Dedifferentiated amniotic fluid mesenchymal stem cell (primary cell): ENCODE data around the gene BICD1.
"Not testable (repeated sequence)": the region's sequence is repeated elsewhere in the genome, so short reads cannot be mapped to it uniquely, and the experiment has no call there.

Source experiments
- DNase-seq: peaks from one replicate; pipeline ENCODE4 v3.0.0-alpha.2; 2016; ENCODE audit errors: extremely low spot score

The BICD1 gene

DNA sequence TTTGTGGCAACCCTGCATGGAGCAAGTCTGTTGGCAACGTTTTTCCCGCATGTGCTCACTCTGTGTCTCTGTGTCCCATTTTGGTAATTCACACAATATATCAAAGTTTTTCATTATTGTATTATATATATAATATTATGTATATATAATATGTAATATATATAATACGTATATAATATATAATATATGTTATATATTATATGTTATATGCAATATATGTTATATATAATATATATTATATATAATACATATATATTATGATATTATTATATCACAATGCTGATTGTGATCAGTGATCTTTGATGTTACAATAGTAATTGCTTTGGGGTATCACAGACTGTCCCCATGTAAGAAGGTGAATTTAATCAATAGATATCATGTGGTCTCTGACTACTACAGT, 84.8 kb downstream of the BICD1 start:
- no peak for DNase-seq

DNA sequence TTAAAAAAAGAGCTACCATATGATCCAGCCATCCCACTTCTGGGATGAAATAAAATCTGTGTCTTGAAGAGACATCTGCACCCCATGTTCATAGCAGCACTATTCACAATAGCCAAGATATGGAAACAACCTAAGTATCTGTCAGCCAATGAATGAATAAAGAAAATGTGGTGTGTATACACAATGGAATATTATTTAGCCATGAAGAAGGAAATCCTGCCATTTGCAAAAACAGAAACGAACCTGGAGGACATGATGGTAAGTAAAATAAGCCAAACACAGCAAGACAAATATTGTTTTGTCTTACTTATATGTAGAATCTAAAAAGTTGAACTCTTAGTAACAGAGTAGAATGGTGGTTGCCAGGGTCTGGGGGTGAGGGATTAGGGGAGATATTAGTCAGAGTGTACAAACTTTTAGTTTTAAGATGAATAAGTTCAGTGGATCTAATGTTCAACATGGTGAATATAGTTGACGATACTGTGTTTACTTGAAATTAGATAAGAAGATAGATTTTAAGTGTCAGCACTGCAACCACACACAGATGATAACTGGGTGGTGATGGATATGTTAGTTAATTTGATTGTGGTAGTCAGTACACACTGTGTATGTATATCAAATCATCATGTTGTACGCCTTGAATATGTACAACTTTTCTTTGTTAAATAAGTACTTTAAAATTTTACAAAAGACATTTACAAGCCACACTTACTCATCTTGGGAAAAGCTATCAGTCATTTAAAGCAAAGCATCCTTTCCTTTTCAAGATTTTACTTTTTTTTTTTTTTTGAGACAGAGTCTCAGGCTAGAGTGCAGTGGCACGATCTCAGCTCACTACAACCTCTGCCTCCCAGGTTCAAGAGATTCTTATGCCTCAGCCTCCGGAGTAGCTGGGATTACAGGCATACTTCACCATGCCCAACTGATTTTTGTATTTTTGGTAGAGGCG, 89.9 kb downstream of the BICD1 start:
- DNase-seq: no peak

DNA sequence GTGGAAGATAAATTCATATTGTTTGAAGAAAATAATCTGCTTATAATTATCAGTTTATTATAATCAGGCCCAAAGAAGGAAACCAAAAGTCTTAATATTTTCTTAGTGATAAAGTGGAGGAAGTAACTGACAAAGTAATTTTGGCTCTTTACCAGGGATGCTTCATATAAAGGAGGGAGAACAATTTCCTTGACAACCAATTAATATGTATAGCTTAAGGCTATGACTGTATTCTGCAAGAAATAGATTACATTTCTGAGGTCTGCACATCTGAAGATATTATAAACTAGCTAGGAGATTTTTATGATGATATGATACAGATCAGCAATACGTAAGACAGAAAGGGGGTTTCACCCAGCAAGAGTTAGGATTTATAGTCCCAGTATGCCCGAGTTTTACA, 90.8 kb downstream of the BICD1 start:
- DNase-seq: no peak

DNA sequence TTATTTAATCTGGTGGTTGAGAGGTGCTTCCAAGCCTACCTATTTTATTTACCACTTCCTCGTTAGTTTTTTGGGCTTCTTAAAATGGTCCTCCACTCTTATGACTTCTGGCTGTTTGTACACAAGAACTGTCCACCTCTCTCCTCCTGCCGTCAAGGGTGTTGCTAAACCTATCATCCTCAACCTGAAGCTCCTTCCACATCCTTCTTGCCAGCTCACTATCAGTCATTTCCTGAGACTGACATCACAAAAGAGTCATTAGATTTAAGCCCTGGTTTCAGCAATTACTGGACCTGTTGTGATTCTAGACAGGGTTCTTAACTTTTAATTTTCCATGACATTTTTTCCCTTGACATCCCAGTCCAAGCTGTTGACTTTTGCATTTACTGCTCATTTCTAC, 91.9 kb downstream of the BICD1 start:
- DNase-seq: no peak

DNA sequence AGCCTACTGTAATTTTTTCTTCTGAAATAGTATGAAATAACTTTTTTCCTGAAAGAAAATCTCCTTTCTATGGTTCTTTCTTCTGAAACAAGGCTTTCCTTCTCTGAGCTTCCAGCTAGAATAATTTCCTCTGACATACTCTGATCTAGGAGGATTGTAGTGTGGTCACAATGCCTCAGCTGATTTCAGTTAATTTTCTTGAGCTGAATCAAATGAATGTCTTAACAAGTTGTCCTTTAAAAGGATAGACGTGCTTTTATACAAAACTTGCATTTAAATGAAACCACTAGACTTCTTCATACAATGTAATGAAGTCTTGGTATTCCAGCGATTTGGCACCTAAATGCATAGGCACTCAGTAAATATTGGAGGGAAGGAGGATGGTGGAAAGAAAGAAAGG, 94.4 kb downstream of the BICD1 start:
- DNase-seq: no peak

DNA sequence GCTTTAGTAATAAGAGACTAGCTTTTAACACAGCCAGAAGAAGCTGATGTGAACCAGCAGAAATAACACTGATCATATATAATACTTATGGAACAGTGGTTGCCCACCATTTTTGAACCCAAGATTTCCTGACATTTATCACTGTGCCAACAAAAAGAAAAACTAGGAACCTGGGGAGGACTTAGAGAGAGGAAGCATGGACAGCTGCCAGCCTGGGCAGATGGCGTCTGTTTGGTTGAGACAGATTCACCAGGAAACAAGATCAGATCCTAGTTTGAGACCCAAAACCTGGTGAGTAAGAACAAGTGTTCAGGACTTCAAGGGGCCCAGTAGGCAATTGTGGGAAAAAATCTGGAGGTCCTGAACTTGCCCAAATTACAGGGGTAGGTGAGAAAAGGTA, 95.3 kb downstream of the BICD1 start:
- no peak for DNase-seq

DNA sequence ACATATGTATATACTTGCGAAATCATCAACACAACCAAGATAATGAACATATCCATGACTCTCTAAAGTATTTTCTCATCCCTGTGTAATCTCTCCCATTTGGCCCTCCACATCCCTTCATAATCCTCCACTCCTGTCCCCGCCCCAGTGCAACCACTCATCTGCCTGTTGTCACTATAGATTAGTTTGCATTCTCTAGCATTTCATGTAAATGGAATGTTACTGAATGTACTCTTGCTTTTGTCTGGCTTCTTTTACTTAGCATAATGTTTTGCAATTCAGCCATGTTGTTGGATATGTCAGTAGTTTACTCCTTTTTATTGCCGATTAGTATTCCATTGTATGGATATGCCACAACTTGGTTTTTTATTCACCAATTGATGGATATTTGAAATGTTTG, 99.1 kb downstream of the BICD1 start:
- no peak for DNase-seq

DNA sequence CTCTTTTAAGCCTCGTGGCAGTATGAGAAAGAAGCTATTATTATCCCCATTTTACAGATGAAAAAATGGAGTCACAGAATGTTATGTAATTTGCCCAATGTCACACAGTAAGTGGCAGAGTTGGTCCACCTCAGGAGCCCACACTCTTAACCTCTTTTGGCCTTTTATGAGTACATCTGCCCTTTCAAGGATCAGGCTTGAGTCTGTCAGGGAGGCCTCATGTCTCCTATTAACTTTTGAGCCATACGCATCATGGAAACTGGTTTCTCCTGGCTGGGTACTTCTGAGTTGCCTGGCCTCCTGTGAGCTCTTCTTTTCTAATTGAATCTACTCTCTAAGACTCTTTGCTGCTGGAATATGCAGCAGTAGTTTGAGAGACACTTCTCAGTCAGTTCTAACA, 101.7 kb downstream of the BICD1 start:
- no peak for DNase-seq

DNA sequence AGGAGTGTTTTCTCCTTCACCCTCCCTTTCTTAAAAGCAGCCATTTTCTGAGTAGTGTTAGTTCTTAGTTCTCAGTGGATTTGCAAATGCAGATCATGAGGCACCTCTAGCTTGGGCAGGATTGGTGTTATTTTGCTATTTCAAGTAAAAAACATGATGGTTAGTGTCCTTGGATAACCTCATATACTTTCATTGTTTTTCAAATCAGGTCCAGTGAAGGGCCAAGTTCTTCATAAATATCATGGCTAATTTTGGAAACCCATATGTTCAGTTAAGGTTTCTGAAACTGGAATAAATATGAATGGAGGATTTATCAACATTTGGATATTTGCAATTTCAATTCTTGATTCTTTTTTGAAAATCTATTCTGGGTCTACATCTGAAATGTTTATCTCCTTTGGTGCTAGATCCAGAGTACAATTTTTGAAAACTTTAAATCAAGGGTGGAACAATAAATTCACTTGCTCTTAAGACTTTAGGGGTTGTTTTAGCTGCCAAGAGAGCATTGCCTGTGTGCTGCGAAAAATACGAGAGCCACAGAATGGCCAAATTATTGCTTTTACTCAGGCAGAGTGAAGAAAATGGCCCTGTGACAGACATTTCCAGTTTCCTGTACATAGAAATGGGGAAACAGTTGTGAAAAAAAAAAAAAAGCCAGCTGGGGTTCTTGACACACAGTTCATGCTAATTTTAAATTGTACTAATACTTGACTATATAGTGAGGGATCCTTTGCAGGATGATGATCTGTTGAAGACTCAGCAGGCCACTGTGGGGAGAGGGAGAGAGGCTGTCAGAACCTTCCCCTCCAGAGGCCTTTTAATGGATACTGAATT, 104.6 kb downstream of the BICD1 start:
- DNase-seq: no peak

DNA sequence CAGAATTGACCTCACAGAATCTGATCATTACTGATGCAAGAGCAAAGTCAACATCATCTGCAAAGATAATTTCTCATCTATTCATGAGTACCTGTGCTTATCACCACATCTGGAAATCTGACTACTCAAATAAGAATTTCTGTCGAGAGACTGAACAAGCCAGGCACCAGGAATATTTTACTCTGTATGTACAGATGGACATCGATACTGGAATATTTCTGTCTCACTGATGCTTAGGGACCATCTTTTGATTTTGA, 105.2 kb downstream of the BICD1 start:
- no peak for DNase-seq

DNA sequence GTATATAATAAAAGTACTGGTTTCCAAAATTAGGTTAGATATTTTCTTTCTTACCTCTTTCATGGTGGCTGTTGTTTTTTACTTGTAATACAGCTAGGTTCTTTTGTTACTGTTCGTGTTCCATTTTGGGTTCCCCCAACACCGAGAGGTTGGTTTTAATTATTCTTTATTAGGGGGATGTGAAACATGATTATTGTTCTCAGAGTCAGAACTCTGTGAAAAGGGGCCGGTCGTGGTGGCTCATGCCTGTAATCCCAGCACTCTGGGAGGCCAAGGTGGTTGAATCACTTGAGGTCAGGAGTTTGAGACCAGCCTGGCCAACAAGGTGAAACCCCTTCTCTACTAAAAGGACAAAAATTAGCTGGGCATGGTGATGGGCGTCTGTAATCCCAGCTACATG, 108.1 kb downstream of the BICD1 start:
- DNase-seq: no peak

DNA sequence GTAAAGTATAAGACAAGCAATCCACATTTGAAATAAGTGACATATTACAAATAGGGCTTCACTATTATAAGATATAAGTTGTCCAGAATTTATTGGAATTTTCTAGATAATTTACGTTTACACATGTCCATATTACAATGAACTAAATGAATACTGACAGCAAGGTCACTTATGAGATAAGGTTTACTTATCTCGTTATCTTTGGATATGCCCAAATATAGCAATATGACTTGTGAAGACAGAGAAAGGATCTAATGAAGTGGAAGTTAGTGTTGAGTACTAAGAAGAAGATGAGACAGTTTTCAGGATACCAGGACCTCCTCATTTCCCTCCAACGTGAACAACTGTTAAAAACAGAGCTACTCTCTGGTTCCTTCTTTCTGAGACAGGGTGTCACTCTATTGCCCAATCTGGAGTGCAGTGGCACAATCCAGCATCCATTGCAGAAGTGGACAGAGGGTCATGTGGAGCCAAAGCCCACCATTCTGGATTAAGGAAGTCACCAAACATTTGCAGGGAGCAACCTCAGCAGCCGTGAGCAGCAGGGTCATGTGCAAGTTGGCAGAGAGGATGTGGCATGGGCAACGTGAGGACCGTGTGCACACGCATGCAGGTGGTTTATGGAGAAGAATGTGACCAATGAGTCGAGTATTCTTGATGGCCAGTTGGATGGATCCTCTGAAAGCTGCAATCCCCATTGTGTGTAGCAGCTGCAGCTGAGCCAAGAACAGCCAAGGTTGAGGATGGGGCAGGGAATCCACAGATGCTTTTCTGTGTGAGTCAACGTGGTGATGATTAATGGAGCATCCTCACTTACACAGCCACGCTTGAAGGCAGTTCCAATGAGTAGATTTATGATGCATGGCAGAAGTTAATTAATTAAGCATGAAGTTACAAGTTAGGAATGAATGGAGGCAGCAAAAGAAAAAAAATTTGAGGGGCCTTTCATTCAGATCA, 111.0 kb downstream of the BICD1 start:
- DNase-seq: peak; percentile 21

DNA sequence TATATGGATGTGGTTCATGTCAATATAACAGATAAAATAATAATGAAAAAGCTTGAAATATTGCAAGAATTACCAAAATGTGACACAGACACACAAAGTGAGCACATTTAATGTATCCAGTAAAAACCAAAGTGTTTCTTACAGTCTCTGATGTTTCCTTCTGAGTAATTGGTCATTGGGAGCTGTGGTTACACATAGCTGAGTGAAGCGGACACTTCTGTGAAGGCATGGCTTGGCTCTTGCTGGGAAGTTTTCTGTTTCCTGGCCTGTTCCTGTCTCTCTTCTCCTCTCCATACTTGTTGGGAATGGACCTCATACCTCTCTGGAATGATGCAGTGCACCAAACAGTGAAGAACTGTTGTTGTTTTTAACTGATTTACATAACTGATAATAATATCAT, 117.3 kb downstream of the BICD1 start:
- no peak for DNase-seq

DNA sequence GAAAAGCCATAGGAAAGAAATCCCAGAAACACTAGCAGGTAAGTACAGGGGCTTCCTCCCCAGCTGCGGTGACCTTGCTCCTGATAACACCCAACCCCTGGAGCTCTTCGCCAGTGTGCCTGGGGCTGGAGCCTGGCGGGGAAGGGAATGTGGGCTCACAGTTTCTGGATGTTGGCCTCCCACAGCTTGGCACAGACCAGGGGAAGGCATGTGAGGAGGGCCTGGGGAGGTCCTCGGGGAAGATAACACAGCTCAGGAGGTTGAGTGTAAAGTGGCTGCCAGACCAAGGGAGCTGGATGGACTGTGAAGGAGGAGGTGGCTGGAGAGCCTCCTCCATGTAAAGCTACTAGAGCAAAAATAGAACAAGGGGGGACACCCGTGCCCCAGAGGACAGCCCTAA, 120.1 kb downstream of the BICD1 start:
- DNase-seq: no peak

DNA sequence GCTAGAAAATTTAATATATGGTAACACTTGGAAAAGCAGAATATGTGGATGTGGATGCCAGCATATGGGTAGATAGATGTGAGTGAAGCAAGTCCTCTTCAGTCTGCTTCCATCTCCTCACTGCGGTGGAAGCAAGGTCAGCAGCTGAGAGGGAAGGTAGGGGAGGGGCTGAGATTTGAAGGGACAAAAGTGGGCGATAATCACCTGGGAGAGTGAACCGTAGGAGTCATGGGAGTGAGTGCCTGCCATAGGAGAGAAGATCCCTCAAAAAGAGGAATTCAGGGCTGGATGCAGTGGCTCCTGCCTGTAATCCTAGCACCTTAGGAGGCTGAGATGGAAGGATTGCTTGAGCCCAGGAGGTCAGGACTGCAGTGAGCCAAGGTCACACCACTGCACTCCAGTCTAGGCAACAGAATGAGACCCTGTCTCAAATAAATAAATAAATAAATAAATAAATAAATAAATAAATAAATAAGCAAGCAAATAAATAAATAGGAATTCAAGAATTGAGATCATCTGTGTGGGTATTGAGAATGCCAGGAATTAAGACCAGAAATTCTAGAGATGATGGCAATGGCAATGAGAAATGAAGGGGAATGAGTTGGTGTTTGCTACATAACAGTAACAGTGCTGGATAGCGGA, 123.4 kb downstream of the BICD1 start:
- no peak for DNase-seq

DNA sequence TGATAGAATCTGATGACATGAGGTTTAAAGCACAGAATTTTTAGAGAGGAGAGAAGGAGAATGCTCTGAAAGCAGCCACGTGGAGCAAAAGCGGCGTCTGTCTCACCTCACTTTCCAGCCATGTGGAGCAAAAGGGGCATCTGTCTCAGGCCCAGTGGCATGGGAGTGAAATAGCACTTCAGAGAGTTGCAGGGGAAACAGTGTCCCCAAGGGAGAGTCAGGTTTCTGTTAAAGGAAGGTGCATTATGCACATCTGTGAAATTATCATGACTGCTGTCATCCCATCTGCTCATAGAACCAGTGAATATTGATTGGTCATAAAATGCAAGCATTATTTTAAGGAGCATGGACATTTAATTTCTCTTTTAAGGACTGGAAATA, 124.0 kb downstream of the BICD1 start:
- DNase-seq: no peak

DNA sequence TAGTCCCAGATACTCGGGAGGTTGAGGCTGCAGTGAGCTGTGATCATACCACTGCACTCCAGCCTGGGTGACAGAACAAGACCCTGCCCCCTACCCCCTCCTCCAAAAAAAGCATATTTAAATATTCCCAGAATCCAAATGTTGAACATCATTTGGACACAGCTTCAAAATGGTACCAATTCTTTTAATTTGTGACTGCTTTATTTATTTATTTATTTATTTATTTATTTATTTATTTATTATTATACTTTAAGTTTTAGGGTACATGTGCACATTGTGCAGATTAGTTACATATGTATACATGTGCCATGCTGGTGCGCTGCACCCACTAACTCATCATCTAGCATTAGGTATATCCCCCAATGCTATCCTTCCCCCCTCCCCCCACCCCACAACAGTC, 124.7 kb downstream of the BICD1 start:
- not testable (repeated sequence) for DNase-seq

DNA sequence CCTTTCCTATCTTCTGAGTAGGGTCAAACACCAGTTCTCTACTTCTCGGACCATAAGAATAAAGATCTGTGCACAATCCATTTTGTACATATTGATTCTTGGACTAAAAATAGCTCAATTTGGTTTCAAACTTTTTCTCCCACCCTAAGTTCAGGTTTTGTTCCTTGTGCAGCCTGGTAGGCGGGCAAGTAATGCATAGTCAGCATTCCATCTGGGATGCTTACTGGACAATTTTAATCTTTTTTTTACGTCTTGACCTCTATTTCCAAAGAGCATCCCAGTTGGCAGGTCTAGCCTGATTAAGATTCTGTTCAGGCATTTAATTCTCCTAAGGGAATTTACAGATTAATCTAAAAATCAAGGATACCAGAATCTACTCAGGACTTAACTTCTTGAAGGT, 126.9 kb downstream of the BICD1 start:
- DNase-seq: no peak

DNA sequence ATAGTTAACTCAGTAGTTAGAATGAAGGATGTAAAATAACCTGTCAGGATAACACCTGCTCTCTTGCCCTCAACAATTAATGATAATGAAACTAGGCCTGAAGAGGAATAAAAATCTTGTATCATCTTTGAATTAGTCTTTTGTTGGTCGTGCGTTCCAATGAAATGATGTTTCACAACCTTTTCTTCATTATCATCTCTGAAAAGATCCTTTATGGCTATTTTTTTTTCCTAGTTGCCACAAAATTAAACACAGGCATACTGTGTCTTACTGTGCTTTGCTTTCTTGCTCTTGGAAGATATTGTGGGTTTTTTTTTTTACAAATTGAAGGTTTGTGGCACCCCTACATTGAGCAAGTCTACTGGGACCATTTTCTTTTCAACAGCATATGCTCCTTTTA, 128.6 kb downstream of the BICD1 start:
- no peak for DNase-seq

DNA sequence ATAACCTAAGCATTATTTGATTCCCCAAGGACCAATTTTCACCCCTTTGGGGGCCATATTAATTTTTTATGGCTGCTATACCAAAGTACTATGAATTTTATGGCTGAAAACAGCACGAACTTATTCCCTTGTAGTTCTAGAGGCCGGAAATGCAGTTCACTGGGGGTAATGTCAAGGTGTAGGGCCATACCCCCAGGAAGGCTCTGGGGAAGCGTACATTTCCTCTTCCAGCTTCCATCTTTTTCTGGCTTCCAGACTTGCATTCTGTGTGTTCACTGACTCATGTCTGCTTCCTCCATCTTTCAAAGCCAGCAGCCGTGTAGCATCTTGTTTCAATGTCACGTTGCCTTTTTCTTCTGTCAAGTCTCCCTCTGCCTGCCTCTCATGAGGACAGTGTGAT, 133.5 kb downstream of the BICD1 start:
- DNase-seq: no peak

DNA sequence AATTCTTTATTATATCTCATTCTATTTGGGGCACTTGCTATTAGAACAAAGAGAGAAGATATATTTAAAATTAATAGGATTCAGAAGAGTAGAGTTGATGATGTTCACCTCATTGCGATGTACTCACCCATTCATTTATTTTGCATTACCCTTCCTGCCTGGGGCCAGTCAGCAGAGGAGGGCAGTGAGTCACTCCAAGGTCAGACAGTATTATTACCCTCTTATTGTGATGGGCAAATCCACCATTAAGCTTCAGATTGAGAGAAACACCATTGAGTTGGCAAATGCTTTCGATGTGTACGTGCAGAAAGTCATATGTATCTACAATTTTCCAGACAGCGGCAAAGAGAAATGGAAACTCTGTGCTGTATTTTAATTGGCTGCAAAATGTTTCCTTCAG, 134.2 kb downstream of the BICD1 start:
- no peak for DNase-seq

DNA sequence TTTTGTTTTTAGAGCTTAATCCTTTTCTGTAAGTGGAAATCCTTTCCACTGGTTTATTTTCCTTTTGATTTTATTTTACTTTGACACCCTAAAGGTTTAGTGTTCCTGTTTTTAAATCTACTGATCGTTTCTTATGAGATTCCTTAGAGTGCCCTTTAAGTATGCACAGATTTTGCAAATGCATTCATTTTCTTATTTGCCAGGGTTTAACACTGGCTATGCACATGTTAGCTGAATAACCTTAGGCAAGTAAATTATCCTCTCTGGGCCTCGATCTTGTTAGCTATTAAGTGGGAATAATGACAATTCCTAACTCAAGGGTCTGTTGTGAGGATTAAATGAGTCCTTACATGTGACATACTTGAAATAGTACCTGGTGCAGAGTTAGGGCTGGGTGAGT, 136.0 kb downstream of the BICD1 start:
- DNase-seq: no peak
